Measurements from ENCODE around the gene TRIM52. TPM values are rescaled to one million over a fixed set of nuclear protein-coding genes. Genes with fewer than 3 reads are reported as not detected.

Gene TRIM52
- polyA plus RNA-seq, 1 experiment: 6.7 TPM

DNA sequence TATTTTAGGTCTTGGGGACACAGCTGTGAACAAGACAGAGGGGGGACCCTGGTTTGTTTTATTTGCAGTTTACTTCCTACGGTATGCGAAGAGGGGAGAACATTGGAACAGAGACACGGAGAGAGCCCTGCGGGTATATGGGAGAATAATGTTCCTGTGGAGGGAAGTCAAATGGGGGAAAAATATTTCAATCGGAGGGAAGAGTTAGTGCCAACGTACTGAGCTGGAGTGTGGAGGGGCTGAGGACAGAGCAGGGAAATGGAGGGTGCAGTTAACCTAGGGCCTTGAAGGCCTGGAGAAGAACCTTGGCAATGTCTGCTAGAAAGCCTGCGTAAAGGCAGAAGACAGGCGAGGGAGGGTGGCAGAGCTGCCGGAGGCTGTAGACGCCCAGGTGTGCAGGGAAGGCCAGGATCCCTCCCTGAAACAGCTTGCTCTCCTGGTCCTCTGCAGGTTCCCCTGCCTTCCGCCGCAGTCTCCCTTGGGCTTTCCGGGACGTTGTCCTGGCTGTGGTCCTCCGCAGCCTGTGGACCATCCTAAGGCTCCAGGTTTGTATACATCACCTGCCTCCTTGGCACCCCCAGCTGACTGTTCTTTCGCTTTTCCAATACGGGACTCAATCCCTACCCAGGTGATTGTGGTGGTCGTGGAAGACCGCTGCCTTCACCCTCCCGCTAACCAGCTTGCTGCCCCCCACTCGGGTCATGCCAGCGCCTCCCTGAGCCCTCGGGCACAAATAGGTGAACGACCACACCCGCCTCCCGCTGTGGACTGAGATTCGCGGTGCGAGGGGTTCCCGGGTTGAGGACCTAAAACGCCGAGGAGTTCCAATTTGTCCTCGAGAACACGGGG, 15.3 kb downstream of the TRIM52 start:
- H3K4me3 ChIP-seq (ENCODE audit: low read depth, low read length): peak overlapping the region; percentile 88
- POLR2A ChIA-PET: interaction anchor here (0.6 kb wide), 1 partner anchor 22 kb away, joined by 10 read pairs; the partner anchor contains the start of gene TRIM41
- CTCF ChIA-PET: no interaction called here
- H3K27me3 ChIP-seq (ENCODE audit: control insufficient read depth, insufficient read depth, low read length): no peaks in the 10 kb centered on the region
- H3K36me3 ChIP-seq (ENCODE audit: control insufficient read depth, insufficient read depth, low read length): peaks cover 9% of the 10 kb centered on the region
- TF ChIP-seq, protein P1, sequence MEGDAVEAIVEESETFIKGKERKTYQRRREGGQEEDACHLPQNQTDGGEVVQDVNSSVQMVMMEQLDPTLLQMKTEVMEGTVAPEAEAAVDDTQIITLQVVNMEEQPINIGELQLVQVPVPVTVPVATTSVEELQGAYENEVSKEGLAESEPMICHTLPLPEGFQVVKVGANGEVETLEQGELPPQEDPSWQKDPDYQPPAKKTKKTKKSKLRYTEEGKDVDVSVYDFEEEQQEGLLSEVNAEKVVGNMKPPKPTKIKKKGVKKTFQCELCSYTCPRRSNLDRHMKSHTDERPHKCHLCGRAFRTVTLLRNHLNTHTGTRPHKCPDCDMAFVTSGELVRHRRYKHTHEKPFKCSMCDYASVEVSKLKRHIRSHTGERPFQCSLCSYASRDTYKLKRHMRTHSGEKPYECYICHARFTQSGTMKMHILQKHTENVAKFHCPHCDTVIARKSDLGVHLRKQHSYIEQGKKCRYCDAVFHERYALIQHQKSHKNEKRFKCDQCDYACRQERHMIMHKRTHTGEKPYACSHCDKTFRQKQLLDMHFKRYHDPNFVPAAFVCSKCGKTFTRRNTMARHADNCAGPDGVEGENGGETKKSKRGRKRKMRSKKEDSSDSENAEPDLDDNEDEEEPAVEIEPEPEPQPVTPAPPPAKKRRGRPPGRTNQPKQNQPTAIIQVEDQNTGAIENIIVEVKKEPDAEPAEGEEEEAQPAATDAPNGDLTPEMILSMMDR (IDR thresholded peaks at IDR 0.05; ENCODE audit: insufficient read depth, low read depth, low read length): no peak
- no peak for DNase-seq (ENCODE audit: low read depth)

DNA sequence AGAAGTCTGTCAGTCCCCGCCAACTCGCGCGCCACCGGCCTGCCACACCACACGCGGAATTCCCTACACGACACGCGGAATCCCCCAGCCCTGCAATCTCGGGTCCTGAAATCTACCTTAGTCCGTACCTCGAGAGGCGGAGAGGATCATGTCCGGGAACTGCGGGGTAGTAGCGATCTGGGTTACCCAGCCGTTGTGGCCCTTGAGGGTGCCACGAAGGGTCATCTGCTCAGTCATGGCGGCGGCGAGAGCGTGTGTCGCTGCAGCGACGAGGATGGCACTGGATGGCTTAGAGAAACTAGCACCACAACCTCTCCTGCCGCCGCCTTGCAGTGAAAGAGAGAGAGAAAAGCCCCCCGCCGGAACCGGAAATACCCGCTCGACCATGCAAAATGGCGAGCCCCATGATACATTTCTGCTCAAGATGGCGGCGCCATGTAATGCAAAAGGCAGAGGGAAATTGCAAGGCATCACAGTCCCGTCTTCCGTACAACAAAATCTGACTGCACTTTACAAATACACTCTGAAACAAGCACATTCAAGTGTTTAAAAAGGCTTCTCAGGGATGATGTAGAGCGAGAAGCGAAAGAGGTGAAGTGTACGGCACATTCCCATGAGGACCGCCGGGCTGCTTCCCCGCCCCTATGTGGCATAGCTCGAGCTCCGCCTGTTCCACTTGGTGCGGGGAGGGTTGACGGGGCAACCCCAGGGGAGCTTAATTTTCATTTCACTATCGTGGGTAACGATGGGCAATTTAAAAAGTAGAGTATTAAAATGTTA, 17.2 kb downstream of the TRIM52 start, which contains the start of gene RACK1:
TSS of gene RACK1 (minus strand) at position 343 of the 780 bp plus-strand sequence. CDS start at position 237, 106 bp downstream.
- ChIA-PET POLR2A (interaction anchor here (0.8 to 0.9 kb wide), 2 partner anchors 20 to 22 kb away, joined by 3 read pairs; no protein-coding TSS in a partner anchor), CTCF (no interaction called here)
- H3K4me3 ChIP-seq (ENCODE audit: low read depth, low read length): peak within 1 kb of the TSS; percentile 80
- no peaks in the 10 kb centered on the region for H3K27me3 ChIP-seq (ENCODE audit: control insufficient read depth, insufficient read depth, low read length)
- H3K36me3 ChIP-seq (ENCODE audit: control insufficient read depth, insufficient read depth, low read length): peaks cover 17% of the 10 kb centered on the region
- peak; percentile 51 for DNase-seq (ENCODE audit: low read depth)
- TF ChIP-seq, protein P1 (IDR thresholded peaks at IDR 0.05; ENCODE audit: insufficient read depth, low read depth, low read length): no peak

DNA sequence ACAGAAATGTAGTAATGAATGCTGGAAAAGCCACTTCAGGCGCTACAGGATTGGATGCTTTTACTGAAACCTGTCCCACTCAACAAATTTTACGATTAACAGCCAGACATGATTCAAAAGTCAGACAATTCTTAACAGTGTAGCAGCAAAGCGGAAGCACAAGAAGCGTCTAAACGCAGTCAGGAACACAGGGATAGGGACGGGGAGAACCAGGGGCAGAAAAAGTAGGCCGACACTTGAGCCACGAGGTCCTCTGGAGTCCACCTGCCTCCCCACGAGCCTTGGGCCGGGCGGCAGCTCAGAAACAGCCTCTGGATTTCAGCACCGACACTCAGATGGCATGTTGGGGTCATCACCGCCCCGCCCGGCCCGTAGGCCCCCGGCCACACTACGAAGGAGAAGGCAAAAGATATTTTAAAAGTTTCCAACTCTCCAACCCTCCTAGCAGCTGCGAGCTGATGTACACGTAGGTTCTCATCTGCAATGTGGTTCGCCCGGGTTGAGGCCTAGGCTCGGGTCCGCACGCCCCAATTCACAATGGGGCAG, 17.9 kb downstream of the TRIM52 start:
- Histone ChIP-seq H3K4me3 (ENCODE audit: low read depth, low read length) (peak overlapping the region; percentile 80), H3K27me3 (ENCODE audit: control insufficient read depth, insufficient read depth, low read length) (no peaks in the 10 kb centered on the region), H3K36me3 (ENCODE audit: control insufficient read depth, insufficient read depth, low read length) (peaks cover 20% of the 10 kb centered on the region)
- DNase-seq (ENCODE audit: low read depth): no peak
- TF ChIP-seq, protein P1 (IDR thresholded peaks at IDR 0.05; ENCODE audit: insufficient read depth, low read depth, low read length): no peak
- ChIA-PET POLR2A (interaction anchor here (0.6 kb wide), 2 partner anchors 46 to 58 kb away, joined by 3 to 5 read pairs; no protein-coding TSS in a partner anchor), CTCF (no interaction called here)

DNA sequence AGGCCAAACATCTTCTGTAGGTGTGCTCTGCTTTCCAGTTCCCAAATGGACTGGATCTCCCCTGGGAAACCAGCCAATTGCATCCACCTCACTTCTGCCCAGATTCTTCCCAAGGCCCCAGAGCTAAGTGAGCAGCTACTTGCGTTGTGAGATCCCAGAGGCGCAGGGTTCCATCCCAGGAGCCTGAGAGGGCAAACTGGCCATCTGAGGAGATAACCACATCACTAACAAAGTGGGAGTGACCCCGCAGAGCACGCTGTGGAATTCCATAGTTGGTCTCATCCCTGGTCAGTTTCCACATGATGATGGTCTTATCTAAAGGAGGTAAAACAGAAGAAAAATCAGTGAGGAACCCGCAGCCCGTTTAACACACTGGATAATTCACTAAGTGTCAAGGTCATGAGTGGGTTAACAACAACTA, 18.9 kb downstream of the TRIM52 start:
- ChIA-PET CTCF (no interaction called here), POLR2A (no interaction called here)
- no peak for DNase-seq (ENCODE audit: low read depth)

More for the DNA sequence above, 18.9 kb downstream of the TRIM52 start:
- H3K36me3 ChIP-seq (ENCODE audit: control insufficient read depth, insufficient read depth, low read length): peaks cover 29% of the 10 kb centered on the region
- TF ChIP-seq, protein P1 (IDR thresholded peaks at IDR 0.05; ENCODE audit: insufficient read depth, low read depth, low read length): no peak
- H3K27me3 ChIP-seq (ENCODE audit: control insufficient read depth, insufficient read depth, low read length): no peaks in the 10 kb centered on the region
- H3K4me3 ChIP-seq (ENCODE audit: low read depth, low read length): peak overlapping the region; percentile 80
